Erythroblast (primary cell): ENCODE results near the gene ITIH6.
"Not testable (repeated sequence)": the region's sequence is repeated elsewhere in the genome, so short reads cannot be mapped to it uniquely, and the experiment has no call there.

Experiments
- DNase-seq, 2 experiments: peaks; one replicate each; lab custom pipeline; 2025; lab: John Stamatoyannopoulos, UW
- GATA1 ChIP-seq: IDR thresholded peaks from 2 replicates; pipeline ENCODE4 v1.6.1; 2011; ENCODE audit warnings: low read depth, mild to moderate bottlenecking, control low read depth, low read length, moderate library complexity
- POLR2A ChIP-seq: IDR thresholded peaks from 2 replicates; pipeline ENCODE4 v1.6.1; 2011; ENCODE audit warnings: mild to moderate bottlenecking, low read length

ITIH6 gene

DNA sequence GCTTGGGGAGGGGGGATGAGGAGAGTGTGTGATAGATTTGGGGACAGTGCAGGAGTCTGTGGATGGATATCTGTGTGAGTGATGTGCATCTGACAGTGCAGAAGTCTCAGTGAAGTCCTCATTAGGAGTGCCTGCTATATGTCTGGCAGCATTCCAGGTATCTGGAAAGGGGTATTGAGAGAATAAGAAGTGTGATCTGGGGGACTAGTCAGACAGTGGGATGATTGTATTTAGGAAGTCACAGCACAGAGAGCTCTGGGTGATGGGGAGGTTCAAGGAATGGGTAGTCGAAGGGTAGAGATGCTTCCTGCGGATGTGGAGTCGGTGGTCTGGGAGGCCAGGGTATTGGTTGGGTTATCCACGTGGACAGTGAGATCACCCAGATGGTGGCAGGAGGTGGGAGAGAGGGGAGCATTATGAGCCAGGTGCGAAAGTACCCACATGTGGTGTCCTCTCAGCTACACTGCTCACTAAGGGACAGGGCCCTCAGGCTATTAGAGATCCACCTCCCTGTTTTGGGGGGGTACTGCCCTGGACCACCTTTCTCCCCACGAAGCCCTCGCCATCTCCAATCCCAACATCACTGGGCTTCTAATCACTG is 19.3 kb upstream of the ITIH6 start:
- no peak for DNase-seq
- TF ChIP-seq GATA1: no peak

DNA sequence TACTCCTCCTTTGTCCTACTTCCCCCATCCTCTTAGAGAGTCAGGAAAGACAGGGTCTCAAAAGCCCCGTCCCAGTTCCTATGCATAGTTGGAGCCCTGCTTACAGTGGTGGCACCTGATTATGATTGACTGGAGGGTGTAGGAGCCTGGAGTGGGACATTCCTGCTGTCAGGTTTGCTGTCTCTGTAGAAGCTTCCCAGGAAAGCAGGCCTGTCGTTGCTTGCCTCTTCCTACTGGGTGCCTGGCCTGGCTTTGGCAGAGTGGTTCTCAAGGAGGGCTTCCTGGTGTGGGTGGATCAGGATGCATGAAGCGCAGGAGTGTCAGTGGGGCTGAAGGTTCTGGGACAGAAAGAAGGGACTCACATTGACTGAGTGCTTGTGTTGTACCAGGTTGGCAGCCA is 14.3 kb upstream of the ITIH6 start:
- DNase-seq: no peak
- TF ChIP-seq POLR2A (no peak), GATA1 (no peak)

- no peak for DNase-seq
- no peak for TF ChIP-seq POLR2A
Measured at GRCh38 chrX:54811301-54811885, 13.3 kb upstream of the ITIH6 start.

DNA sequence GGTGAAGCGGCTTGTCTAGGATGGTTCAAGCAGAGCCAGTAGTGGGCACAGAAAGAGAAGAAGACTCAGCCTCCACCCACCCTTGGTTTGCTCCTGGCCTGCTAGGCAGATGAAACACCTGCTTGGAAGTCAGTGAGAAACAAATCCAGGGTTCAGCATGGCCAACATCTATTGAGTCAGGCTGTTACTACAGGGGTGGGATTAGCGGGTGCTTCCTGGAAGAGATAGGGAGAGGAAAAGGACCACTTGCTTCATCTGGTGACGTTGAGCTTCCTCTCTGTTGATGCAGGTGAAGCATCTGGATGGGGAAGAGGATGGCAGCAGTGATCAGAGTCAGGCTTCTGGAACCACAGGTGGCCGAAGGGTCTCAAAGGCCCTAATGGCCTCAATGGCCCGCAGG is 12.5 kb upstream of the ITIH6 start:
- TF ChIP-seq POLR2A: no peak
- no peak for TF ChIP-seq GATA1
- no peak for DNase-seq

GRCh38 chrX:54808605-54809483 is 10.8 kb upstream of the ITIH6 start:
- TF ChIP-seq GATA1: no peak
- TF ChIP-seq POLR2A: peak; percentile 36
- DNase-seq: peak; percentile 95

- TF ChIP-seq POLR2A: peak; percentile 38
- no peak for TF ChIP-seq GATA1
- DNase-seq: peak in 1 of 2 experiments; percentile 70
Measured at GRCh38 chrX:54808109-54808604, 10.1 kb upstream of the ITIH6 start.

- DNase-seq: peak; percentile 52 to 69
- TF ChIP-seq POLR2A: no peak
- no peak for TF ChIP-seq GATA1
Measured at GRCh38 chrX:54807524-54808108, 9.6 kb upstream of the ITIH6 start, which contains the start of gene MAGED2. TSS of gene MAGED2 (plus strand) at chrX:54807745. CDS start at chrX:54809332, 1,587 bp downstream.

DNA sequence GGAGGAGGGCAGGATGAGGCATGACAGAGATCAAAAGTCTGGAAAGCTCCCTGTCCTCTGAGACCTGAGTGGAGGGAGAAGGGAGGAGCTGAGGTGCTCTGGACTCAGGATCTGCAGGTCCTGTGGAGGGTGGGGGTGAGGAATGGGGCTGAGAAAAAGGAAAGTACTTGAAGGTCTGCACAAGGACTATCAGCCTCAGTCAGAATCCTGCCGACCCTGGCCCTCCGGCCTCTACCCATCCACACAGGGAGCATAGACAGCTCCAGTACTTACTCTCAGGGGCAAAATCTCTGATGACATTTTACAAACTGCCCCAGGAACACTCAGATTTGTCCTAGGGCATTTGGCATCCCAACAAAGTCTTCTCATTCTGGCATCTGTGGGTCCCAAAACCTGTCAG is 991 bp upstream of the ITIH6 start:
- TF ChIP-seq POLR2A (no peak), GATA1 (no peak)
- no peak for DNase-seq

GRCh38 chrX:54794795-54795194 is 3.3 kb downstream of the ITIH6 start:
- TF ChIP-seq GATA1: no peak
- no peak for DNase-seq

DNA sequence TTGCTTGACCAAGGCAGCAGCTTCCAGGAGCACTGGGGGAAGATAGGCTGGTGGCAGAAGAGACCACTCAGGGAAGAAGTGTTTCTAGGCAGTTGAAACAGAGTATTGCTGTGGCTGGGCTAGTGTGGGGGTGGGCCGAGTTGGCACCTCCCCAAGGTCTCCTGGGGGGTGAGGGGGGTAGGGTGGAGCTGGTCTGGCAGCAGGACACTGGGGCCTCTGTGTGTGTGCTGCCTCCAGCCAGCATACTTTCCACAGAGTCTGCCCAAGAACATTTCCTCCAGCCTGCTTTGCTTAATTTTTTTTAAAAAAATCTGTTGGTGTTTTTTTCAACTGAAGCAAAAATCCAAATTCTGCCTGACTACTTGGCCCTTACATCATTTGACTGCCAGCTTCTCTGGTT is 4.0 kb downstream of the ITIH6 start:
- no peak for DNase-seq
- TF ChIP-seq POLR2A: no peak
- no peak for TF ChIP-seq GATA1

GRCh38 chrX:54789405-54789804 is 8.7 kb downstream of the ITIH6 start:
- not testable (repeated sequence) for DNase-seq

- no peak for DNase-seq
- no peak for TF ChIP-seq POLR2A
Measured at GRCh38 chrX:54788446-54788845, 9.6 kb downstream of the ITIH6 start.

DNA sequence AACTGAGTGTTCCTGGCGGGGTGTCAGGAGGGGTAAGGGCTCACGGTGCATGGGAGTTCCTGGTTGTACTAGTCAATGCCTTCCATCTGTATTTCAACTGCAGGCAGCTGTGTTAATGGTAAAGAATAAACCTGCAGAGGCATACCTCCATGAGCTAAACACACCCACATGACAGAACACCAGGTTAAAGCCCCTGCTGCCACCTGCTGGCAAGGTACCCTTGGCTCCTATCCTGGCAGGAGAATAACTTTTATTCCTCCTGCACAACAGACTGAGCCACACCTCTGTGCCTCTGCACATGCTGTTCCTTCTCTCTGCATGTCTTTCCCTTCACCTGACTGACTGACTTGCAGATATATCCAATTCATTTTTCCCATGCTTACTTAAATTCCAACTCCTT is 11.1 kb downstream of the ITIH6 start:
- DNase-seq: peak in 1 of 2 experiments; percentile 8

DNA sequence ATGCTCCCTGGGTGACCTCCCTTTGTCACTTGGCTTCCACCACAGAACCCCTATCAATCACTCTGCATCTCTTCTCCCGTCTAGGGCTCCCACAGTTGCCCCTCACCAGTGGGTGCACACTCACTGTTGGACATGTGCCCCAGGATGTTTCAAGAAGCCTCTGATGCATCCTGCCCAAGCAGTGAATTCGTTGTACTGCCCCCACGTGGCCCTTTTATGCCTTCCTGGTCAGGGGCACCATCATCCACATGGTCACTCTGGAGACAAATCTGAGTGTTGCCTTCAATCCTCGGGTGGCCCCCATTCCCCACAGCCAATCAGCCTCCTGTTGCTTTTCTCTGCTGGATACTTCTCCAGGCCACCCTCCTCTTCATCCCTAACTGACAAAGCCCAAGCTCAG is 12.2 kb downstream of the ITIH6 start:
- peak; percentile 18 to 29 for DNase-seq
- no peak for TF ChIP-seq GATA1

More for the DNA sequence above, 11.1 kb downstream of the ITIH6 start:
- TF ChIP-seq GATA1 (no peak), POLR2A (no peak)
